ENCODE measurements around the gene GNAI3.

Gene GNAI3

GRCh38 chr1:109617291-109617801, 68.9 kb downstream of the GNAI3 start (continued):
- TF ChIP-seq ZNF202 (tag by site-specific recombination; IDR thresholded peaks at IDR 0.05; ENCODE audit: borderline replicate concordance) (no peak), ZBTB7A (tag by site-specific recombination; IDR thresholded peaks at IDR 0.05; ENCODE audit: low read depth) (no peak), ZNF19 (tag by site-specific recombination; IDR thresholded peaks at IDR 0.05; ENCODE audit: low read depth) (no peak), ZBTB48 (tag by site-specific recombination; IDR thresholded peaks at IDR 0.05) (no peak; the same call in 1 of the 2 replicates), GLIS2 (tag by site-specific recombination; IDR thresholded peaks at IDR 0.05) (no peak), ZBTB20 (tag by site-specific recombination; IDR thresholded peaks at IDR 0.05) (peak; percentile 82), ZNF155 (tag by site-specific recombination; IDR thresholded peaks at IDR 0.05) (no peak), IKZF3 (tag by site-specific recombination; IDR thresholded peaks at IDR 0.05) (no peak), ZNF362 (tag by site-specific recombination; IDR thresholded peaks at IDR 0.05) (peak; percentile 82; the same call in 1 of the 2 replicates), ZNF596 (tag by site-specific recombination; IDR thresholded peaks at IDR 0.05) (no peak), ZFP3 (tag by site-specific recombination; IDR thresholded peaks at IDR 0.05; ENCODE audit: low read depth) (no peak), PBX3 (CRISPR knock-in tag; IDR thresholded peaks at IDR 0.05) (no peak), ZNF777 (tag by site-specific recombination; IDR thresholded peaks at IDR 0.05; ENCODE audit: borderline replicate concordance) (no peak), ZNF548 (tag by site-specific recombination; IDR thresholded peaks at IDR 0.05) (no peak), REPIN1 (tag by site-specific recombination; IDR thresholded peaks at IDR 0.05; ENCODE audit: low read depth) (no peak), ZNF350 (tag by site-specific recombination; IDR thresholded peaks at IDR 0.05) (no peak), ZFP37 (tag by site-specific recombination; IDR thresholded peaks at IDR 0.05) (0 out of 2 replicates have a peak, but pooled peaks have one; percentile 36), ZNF10 (tag by site-specific recombination; IDR thresholded peaks at IDR 0.05) (no peak), HOXD13 (CRISPR knock-in tag; IDR thresholded peaks at IDR 0.05; ENCODE audit: borderline replicate concordance) (no peak), ZNF600 (tag by site-specific recombination; IDR thresholded peaks at IDR 0.05) (peak; percentile 95), ZNF518A (tag by site-specific recombination; conservative IDR thresholded peaks at IDR 0.05; ENCODE audit: low read depth) (no peak), GLI2 (tag by site-specific recombination; IDR thresholded peaks at IDR 0.05; ENCODE audit: borderline replicate concordance, low read depth) (no peak), ZNF624 (tag by site-specific recombination; IDR thresholded peaks at IDR 0.05) (no peak), ZBTB8A (tag by site-specific recombination; IDR thresholded peaks at IDR 0.05) (no peak), ZSCAN16 (tag by site-specific recombination; IDR thresholded peaks at IDR 0.05) (no peak), SP7 (tag by site-specific recombination; IDR thresholded peaks at IDR 0.05) (0 out of 2 replicates have a peak, but pooled peaks have one; percentile 12), BCL11A (tag by site-specific recombination; IDR thresholded peaks at IDR 0.05; ENCODE audit: low read depth) (no peak), ZNF654 (tag by site-specific recombination; IDR thresholded peaks at IDR 0.05; ENCODE audit: low read depth) (peak; percentile 5; the same call in 1 of the 2 replicates), KLF9 (tag by site-specific recombination; IDR thresholded peaks at IDR 0.05; ENCODE audit: low read depth) (no peak), ZSCAN4 (tag by site-specific recombination; IDR thresholded peaks at IDR 0.05) (no peak), ZNF664 (tag by site-specific recombination; IDR thresholded peaks at IDR 0.05) (no peak)
- TF ChIP-seq, protein P1, sequence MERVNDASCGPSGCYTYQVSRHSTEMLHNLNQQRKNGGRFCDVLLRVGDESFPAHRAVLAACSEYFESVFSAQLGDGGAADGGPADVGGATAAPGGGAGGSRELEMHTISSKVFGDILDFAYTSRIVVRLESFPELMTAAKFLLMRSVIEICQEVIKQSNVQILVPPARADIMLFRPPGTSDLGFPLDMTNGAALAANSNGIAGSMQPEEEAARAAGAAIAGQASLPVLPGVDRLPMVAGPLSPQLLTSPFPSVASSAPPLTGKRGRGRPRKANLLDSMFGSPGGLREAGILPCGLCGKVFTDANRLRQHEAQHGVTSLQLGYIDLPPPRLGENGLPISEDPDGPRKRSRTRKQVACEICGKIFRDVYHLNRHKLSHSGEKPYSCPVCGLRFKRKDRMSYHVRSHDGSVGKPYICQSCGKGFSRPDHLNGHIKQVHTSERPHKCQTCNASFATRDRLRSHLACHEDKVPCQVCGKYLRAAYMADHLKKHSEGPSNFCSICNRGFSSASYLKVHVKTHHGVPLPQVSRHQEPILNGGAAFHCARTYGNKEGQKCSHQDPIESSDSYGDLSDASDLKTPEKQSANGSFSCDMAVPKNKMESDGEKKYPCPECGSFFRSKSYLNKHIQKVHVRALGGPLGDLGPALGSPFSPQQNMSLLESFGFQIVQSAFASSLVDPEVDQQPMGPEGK (tag by site-specific recombination; IDR thresholded peaks at IDR 0.05), result no peak
